HepG2 (cell line): ENCODE data around the gene GLRA1. TPM values are rescaled to one million over a fixed set of nuclear protein-coding genes. Genes with fewer than 3 reads are reported as not detected.

ENCODE experiments used
- ATRX ChIP-seq: sonication (generic); formaldehyde crosslinking; IDR thresholded peaks from 2 replicates; pipeline ENCODE4 v1.4.0; 2020; ENCODE audit warnings: missing genetic modification reagents, borderline replicate concordance
- ELF3 ChIP-seq: IDR thresholded peaks from 2 replicates; pipeline ENCODE4 v1.6.1; 2016; ENCODE audit warnings: missing genetic modification reagents, missing compliant biosample characterization
- FOXJ3 ChIP-seq: sonication (generic); formaldehyde crosslinking; IDR thresholded peaks from 2 replicates; pipeline ENCODE4 v1.4.0; 2020; ENCODE audit warnings: missing genetic modification reagents, mild to moderate bottlenecking, borderline replicate concordance
- IRF2 ChIP-seq: IDR thresholded peaks from 2 replicates; pipeline ENCODE4 v1.6.1; 2018; ENCODE audit warnings: missing genetic modification reagents, missing compliant biosample characterization
- JUNB ChIP-seq: sonication (generic); formaldehyde crosslinking; IDR thresholded peaks from 2 replicates; pipeline ENCODE4 v1.8.0; 2022; ENCODE audit warnings: missing genetic modification reagents, mild to moderate bottlenecking, borderline replicate concordance
- LRRFIP1 ChIP-seq: sonication (generic); formaldehyde crosslinking; conservative IDR thresholded peaks from 2 replicates; pipeline ENCODE4 v1.4.0; 2020; ENCODE audit warnings: missing genetic modification reagents
- PPARG ChIP-seq: conservative IDR thresholded peaks from 2 replicates; pipeline ENCODE4 v1.6.1; 2016; ENCODE audit warnings: missing biosample characterization, missing genetic modification reagents
- SIX1 ChIP-seq: sonication (generic); formaldehyde crosslinking; IDR thresholded peaks from 2 replicates; pipeline ENCODE4 v1.4.0; 2020; ENCODE audit warnings: missing genetic modification reagents, borderline replicate concordance
- SRY ChIP-seq: sonication (generic); formaldehyde crosslinking; IDR thresholded peaks from 2 replicates; pipeline ENCODE4 v1.8.0; 2022; ENCODE audit warnings: mild to moderate bottlenecking, missing genetic modification reagents
- SSRP1 ChIP-seq: IDR thresholded peaks from 2 replicates; pipeline ENCODE4 v1.6.1; 2016; ENCODE audit warnings: control low read depth
- ZNF547 ChIP-seq: sonication (generic); formaldehyde crosslinking; IDR thresholded peaks from 2 replicates; pipeline ENCODE4 v1.5.1; 2020; ENCODE audit warnings: mild to moderate bottlenecking, missing genetic modification reagents
- ZNF773 ChIP-seq: sonication (generic); formaldehyde crosslinking; IDR thresholded peaks from 2 replicates; pipeline ENCODE4 v1.4.0; 2020; ENCODE audit warnings: missing genetic modification reagents, borderline replicate concordance
- ZSCAN30 ChIP-seq: sonication (generic); formaldehyde crosslinking; IDR thresholded peaks from 2 replicates; pipeline ENCODE4 v1.5.0; 2020; ENCODE audit warnings: mild to moderate bottlenecking, missing genetic modification reagents
- ZSCAN9 ChIP-seq: IDR thresholded peaks from 2 replicates; pipeline ENCODE4 v1.6.1; 2016; ENCODE audit warnings: borderline replicate concordance
- polyA plus RNA-seq, 8 experiments: library from polyadenylated mRNA; depleted of rRNA in 3 of 8; stranded (reverse) in 7 of 8; unstranded in 1 of 8; fragments of >200 nt; fragmentation: Illumina TruSeq in 4 of 8; extraction: Trizol in 4 of 8; gene quantifications; 2 replicates each; pipeline versions ENCODE4 v1.2.1 to v1.2.3, GENCODE V29; 2011 to 2016; ENCODE audit warnings: low read depth in 4 of 8, missing spikeins in 1 of 8, mixed read lengths in 1 of 8; ENCODE audit not compliant: insufficient read depth in 1 of 8
- total RNA-seq, 5 experiments: library from RNA; depleted of rRNA; stranded (reverse); fragments of >200 nt; fragmentation: Illumina TruSeq; extraction: Trizol; gene quantifications; 2 replicates each; pipeline ENCODE4 v1.2.3, GENCODE V29; 2016; ENCODE audit warnings: low read depth in 1 of 5
- TF ChIP-seq, protein P1 (sequence below): sonication (generic); formaldehyde crosslinking; IDR thresholded peaks from 2 replicates; pipeline ENCODE4 v1.5.1; 2020; ENCODE audit warnings: mild to moderate bottlenecking, moderate library complexity, missing genetic modification reagents
- TF ChIP-seq, protein P2 (sequence below): sonication (generic); formaldehyde crosslinking; IDR thresholded peaks from 2 replicates; pipeline ENCODE4 v1.4.0; 2020; ENCODE audit warnings: missing genetic modification reagents, mild to moderate bottlenecking, borderline replicate concordance
- TF ChIP-seq, protein P3 (sequence below): sonication (generic); formaldehyde crosslinking; IDR thresholded peaks from 2 replicates; pipeline ENCODE4 v1.9.0; 2022; ENCODE audit warnings: missing genetic modification reagents, mild to moderate bottlenecking, borderline replicate concordance
- TF ChIP-seq, protein P4 (sequence below): sonication (generic); formaldehyde crosslinking; IDR thresholded peaks from 2 replicates; pipeline ENCODE4 v1.5.0; 2020; ENCODE audit warnings: missing genetic modification reagents

The GLRA1 gene
- total and polyA plus RNA-seq, 2 of the 13 experiments (the other 11 are each of a cell fraction or from before 2014, with no cell fraction given) = not detected

DNA sequence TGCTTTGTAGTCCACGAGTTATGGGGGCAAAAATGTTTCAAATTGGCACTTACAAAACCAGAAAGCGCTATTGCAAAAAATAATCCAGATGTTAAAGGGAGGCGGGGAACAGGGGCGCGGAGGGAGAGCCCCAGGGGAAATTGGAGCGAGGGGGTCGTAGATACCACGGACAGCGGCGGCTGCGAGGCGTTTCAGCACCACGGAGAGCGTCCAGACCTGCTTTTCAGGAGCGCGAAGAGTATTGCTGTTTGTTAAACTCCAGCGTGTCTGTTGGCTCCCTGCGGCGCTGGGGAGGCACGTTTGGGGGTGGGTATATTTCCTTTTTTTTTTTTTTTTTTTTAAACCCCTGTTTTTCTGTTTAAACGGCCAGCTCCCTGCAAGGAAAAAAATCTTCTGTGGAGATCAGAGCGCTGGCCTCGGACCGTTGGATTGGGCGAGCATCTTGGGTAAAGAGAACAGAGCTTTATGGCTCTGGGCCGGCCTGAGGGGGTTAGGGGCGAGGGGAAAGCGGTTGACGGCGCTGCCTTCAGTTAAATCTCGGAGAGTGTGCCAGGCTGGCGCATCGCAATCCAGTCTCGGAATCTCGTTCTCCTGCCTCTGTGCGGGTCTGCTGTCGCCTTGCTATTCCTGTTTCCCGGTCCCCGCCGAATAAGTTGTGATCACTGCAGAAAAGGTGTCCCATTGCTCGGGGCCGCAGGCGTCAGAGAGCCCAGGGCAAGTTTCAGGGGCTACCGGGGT, at the start of gene GLRA1 (continued):
- TF ChIP-seq ZSCAN30 (CRISPR knock-in tag) (peak; percentile 100), ELF3 (peak; percentile 98), FOXJ3 (CRISPR knock-in tag) (peak; percentile 78), ZSCAN9 (CRISPR knock-in tag) (peak; percentile 100), SRY (CRISPR knock-in tag) (peak; percentile 100), SSRP1 (CRISPR knock-in tag) (no peak), SIX1 (CRISPR knock-in tag) (peak; percentile 94), PPARG (CRISPR knock-in tag) (peak; percentile 95), ZNF547 (CRISPR knock-in tag) (peak; percentile 99), ATRX (CRISPR knock-in tag) (peak; percentile 97), JUNB (CRISPR knock-in tag) (peak; percentile 91), LRRFIP1 (CRISPR knock-in tag) (peak; percentile 99), ZNF773 (peak; percentile 100), IRF2 (CRISPR knock-in tag) (peak; percentile 98)
- TF ChIP-seq, protein P1, sequence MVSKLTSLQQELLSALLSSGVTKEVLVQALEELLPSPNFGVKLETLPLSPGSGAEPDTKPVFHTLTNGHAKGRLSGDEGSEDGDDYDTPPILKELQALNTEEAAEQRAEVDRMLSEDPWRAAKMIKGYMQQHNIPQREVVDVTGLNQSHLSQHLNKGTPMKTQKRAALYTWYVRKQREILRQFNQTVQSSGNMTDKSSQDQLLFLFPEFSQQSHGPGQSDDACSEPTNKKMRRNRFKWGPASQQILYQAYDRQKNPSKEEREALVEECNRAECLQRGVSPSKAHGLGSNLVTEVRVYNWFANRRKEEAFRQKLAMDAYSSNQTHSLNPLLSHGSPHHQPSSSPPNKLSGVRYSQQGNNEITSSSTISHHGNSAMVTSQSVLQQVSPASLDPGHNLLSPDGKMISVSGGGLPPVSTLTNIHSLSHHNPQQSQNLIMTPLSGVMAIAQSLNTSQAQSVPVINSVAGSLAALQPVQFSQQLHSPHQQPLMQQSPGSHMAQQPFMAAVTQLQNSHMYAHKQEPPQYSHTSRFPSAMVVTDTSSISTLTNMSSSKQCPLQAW (CRISPR knock-in tag) = 0 out of 2 replicates have a peak, but pooled peaks have one; percentile 45
- TF ChIP-seq, protein P2, sequence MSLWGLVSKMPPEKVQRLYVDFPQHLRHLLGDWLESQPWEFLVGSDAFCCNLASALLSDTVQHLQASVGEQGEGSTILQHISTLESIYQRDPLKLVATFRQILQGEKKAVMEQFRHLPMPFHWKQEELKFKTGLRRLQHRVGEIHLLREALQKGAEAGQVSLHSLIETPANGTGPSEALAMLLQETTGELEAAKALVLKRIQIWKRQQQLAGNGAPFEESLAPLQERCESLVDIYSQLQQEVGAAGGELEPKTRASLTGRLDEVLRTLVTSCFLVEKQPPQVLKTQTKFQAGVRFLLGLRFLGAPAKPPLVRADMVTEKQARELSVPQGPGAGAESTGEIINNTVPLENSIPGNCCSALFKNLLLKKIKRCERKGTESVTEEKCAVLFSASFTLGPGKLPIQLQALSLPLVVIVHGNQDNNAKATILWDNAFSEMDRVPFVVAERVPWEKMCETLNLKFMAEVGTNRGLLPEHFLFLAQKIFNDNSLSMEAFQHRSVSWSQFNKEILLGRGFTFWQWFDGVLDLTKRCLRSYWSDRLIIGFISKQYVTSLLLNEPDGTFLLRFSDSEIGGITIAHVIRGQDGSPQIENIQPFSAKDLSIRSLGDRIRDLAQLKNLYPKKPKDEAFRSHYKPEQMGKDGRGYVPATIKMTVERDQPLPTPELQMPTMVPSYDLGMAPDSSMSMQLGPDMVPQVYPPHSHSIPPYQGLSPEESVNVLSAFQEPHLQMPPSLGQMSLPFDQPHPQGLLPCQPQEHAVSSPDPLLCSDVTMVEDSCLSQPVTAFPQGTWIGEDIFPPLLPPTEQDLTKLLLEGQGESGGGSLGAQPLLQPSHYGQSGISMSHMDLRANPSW (CRISPR knock-in tag) = 0 out of 2 replicates have a peak, but pooled peaks have one; percentile 59
- TF ChIP-seq, protein P3, sequence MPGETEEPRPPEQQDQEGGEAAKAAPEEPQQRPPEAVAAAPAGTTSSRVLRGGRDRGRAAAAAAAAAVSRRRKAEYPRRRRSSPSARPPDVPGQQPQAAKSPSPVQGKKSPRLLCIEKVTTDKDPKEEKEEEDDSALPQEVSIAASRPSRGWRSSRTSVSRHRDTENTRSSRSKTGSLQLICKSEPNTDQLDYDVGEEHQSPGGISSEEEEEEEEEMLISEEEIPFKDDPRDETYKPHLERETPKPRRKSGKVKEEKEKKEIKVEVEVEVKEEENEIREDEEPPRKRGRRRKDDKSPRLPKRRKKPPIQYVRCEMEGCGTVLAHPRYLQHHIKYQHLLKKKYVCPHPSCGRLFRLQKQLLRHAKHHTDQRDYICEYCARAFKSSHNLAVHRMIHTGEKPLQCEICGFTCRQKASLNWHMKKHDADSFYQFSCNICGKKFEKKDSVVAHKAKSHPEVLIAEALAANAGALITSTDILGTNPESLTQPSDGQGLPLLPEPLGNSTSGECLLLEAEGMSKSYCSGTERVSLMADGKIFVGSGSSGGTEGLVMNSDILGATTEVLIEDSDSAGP (CRISPR knock-in tag) = peak; percentile 83
- TF ChIP-seq, protein P4, sequence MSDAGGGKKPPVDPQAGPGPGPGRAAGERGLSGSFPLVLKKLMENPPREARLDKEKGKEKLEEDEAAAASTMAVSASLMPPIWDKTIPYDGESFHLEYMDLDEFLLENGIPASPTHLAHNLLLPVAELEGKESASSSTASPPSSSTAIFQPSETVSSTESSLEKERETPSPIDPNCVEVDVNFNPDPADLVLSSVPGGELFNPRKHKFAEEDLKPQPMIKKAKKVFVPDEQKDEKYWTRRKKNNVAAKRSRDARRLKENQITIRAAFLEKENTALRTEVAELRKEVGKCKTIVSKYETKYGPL (CRISPR knock-in tag) = peak; percentile 99
